Subcutaneous abdominal adipose tissue (tissue), 5 donors: ENCODE measurements around the gene RPS27L.
A peak's percentile ranks its signal among the peaks of the same experiment; 100 is the strongest.

Source experiments
- H3K27ac ChIP-seq: one replicate; pipeline ENCODE4 v1.7.0; 2013; ENCODE audit warnings: low read depth, mild to moderate bottlenecking, inconsistent platforms, low read length, moderate library complexity
- H3K27me3 ChIP-seq, 5 donors: one replicate each; pipeline ENCODE4 v1.7.0; 2013; ENCODE audit warnings: low read length in 5 of 5, inconsistent platforms in 1 of 5; ENCODE audit not compliant: control insufficient read depth in 5 of 5, insufficient read depth in 4 of 5
- H3K36me3 ChIP-seq, 5 donors: one replicate each; pipeline ENCODE4 v1.7.0; 2013; ENCODE audit warnings: low read length in 5 of 5; ENCODE audit not compliant: control insufficient read depth in 5 of 5, insufficient read depth in 5 of 5
- H3K4me1 ChIP-seq, 5 donors: one replicate each; pipeline ENCODE4 v1.7.0; 2013; ENCODE audit warnings: low read length in 5 of 5, mild to moderate bottlenecking in 3 of 5, moderate library complexity in 1 of 5; ENCODE audit not compliant: control insufficient read depth in 5 of 5, insufficient read depth in 5 of 5
- H3K4me3 ChIP-seq, 5 donors: one replicate each; pipeline ENCODE4 v1.7.0; 2013; ENCODE audit warnings: low read length in 5 of 5, low read depth in 1 of 5
- H3K9ac ChIP-seq, 5 donors: one replicate each; pipeline ENCODE4 v1.7.0; 2013; ENCODE audit warnings: low read length in 5 of 5, mild to moderate bottlenecking in 4 of 5, moderate library complexity in 3 of 5
- H3K9me3 ChIP-seq, 5 donors: one replicate each; pipeline ENCODE4 v1.7.0; 2013; ENCODE audit warnings: low read length in 5 of 5; ENCODE audit not compliant: control insufficient read depth in 5 of 5
- donor health status: healthy.
- donor health status: healthy.
- donor health status: healthy.
- donor health status: healthy.
- donor health status: healthy.

RPS27L gene

DNA sequence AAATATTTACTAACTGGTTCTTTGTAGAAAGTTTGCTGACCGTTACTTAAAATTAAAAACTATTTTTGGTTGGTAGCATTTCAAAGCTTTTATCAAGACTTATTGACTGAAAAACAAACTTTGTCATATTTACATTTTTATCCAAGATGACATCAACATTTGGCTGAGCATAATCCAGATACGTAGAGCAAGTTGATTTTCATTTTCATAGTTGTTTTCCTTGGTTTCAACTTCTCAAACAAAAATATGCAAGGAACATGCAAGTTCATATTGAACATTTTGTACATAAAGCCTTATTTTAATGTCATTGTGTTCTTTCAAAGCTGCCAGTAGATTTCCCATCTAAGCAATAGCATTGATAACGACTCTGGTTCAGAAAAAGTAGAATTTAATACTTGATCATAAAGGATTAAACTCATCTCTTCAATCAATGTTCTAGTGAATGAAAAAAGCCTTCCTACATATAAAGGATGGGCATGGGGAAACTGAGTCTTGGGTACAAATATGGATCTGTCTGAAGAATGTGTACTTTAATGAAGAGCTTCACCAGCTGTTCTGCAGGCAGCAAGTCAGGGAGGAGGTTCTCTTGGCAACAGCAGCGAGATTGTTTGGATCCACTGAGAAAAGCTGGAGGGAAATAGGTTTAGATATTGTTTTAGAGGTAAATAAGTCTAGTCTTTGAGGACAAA, 37.7 kb upstream of the RPS27L start:
- H3K4me1 ChIP-seq: peaks cover 0 to 71% (median 56%) of the 10 kb centered on the region in 5 donors

DNA sequence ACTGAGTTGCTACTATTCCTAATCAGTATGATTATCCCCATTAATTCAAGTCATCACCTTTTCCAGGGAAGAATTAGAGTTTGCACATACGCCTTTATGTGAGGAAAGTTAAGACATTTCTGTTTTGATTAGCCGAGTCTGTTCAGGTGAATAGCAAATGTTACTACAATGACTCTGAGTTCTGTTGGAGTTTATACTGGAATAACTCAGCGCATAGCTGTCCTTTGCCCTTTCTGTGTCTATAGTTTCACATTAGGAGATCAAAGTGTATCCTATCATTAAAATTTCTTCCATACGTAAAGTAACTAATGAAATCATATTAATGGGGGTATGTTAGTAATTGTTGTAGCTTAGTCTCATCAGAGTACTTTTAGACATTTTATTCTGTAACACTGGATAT, 37.0 kb upstream of the RPS27L start:
- H3K4me3 ChIP-seq: peak overlapping the region in 2 of 5 donors; percentile 4 to 24
- peaks cover 0 to 74% (median 59%) of the 10 kb centered on the region in 5 donors for H3K4me1 ChIP-seq
- H3K27ac ChIP-seq: no peak overlapping the region
- no peaks in the 10 kb centered on the region for H3K36me3 ChIP-seq
- no peaks in the 10 kb centered on the region for H3K27me3 ChIP-seq
- H3K9ac ChIP-seq: no peak overlapping the region
- no peaks in the 10 kb centered on the region for H3K9me3 ChIP-seq

More for the DNA sequence above, 37.7 kb upstream of the RPS27L start:
- Histone ChIP-seq H3K36me3 (no peaks in the 10 kb centered on the region), H3K9ac (no peak overlapping the region), H3K27me3 (no peaks in the 10 kb centered on the region), H3K27ac (no peak overlapping the region), H3K9me3 (no peaks in the 10 kb centered on the region), H3K4me3 (peak overlapping the region in 1 of 5 donors; percentile 9)

DNA sequence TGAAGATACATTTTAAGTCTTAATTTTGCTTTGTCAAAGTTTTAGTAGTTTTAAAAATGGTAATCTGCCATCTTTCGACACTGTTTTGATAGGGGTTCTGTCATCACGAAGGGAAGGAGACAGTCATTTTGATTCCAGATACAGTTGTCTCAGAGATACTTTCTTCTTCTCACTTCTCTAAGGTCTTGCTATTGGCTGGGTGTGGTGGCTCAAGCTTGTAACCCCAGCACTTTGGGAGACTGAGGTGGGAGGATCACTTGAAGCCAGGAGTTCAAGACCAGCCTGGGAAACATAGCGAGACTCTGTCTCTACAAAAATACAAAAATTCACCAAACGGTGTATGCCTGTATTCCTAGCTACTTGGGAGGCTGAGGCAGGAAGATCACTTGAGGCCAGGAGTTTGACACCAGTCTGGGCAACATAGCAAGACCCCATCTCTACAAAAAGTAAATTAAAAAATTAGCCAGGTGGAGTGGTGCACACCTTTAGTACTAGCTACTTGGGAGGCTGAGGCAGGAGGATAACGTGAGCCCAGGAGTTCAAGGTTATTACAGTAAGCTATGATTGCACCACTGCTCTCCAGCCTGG, 35.4 kb upstream of the RPS27L start:
- Histone ChIP-seq H3K4me3 (no peak overlapping the region), H3K27ac (no peak overlapping the region), H3K9ac (no peak overlapping the region), H3K4me1 (peaks cover 0 to 67% (median 53%) of the 10 kb centered on the region in 5 donors), H3K27me3 (no peaks in the 10 kb centered on the region), H3K36me3 (no peaks in the 10 kb centered on the region), H3K9me3 (no peaks in the 10 kb centered on the region)

DNA sequence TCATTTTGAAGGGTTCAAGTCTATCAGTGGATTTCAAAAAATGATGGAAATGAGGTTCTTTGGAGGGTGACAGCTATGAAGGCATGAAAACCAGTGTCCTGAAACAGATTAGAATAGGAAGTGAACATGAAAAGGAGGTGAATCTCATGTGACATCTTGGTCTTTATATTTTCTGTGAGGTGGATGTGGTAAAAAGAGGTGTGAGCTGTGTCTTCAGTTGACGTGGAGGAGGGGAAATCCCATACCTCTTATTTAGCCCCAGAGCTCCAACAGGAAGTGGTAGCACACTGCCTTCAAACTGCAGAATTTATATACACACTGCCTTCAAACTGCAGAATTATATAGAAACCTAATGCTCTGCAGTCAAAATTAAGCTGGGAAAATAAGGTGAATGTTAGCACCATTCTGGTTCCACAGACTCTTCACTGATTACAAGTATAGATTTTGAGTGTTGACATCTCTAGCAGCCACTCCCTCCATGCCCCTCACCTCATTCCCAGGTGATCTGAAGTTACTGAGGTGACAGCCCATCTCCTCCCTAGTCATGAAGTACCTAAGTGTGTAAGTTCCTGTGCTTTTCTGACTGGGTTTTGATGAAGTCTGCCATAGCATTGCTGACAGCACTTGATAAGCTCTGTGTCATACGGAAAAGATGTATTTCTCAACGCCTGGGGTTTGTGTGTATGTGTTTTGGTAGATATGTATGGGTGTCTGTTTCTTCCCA, 34.8 kb upstream of the RPS27L start:
- no peaks in the 10 kb centered on the region for H3K9me3 ChIP-seq
- no peak overlapping the region for H3K9ac ChIP-seq
- no peak overlapping the region for H3K4me3 ChIP-seq
- H3K27ac ChIP-seq: no peak overlapping the region
- no peaks in the 10 kb centered on the region for H3K27me3 ChIP-seq
- H3K36me3 ChIP-seq: no peaks in the 10 kb centered on the region
- peaks cover 0 to 64% (median 53%) of the 10 kb centered on the region in 5 donors for H3K4me1 ChIP-seq

DNA sequence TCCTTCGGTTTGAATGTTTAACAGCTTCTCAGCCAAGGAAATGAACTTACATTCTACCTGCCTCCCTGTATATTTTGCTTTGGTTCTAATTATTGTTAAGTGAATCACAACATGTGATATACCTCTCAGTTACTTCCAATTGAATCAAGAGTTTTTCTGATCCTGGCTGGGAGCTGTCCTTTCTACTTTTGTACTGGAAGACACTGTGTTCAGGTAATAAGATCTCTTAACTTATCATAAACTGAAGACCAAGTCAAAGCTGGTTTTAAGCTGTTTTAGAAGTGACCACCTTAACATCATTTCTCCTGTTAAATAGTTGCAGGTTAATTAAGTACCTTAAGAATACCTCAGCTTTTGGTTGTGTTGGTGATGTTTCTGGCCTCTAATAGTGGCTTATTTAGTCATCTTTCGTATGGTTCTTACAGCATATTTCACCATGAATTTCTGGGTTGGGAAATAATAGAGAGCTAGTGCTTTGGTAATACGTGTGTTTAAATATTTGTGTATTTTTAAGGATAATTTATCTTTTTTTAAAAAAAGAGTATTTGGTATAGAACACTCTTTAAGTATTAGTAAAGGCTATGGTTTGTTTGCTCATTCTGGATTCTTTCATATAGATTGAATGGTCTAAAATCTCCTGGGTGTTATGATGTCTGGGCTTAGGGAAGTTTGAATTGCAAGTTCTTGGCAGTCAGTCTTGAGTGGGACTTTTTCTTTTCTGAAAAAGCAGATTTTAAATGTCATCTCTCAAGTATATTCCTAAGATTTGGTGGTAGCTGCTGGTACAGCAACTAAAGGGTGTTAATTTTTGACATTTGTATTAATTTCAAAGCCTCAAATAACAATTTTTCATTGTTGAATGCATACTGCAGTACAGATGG, 33.7 kb upstream of the RPS27L start:
- peak overlapping the region; percentile 77 to 91 (median 84) for H3K4me3 ChIP-seq

DNA sequence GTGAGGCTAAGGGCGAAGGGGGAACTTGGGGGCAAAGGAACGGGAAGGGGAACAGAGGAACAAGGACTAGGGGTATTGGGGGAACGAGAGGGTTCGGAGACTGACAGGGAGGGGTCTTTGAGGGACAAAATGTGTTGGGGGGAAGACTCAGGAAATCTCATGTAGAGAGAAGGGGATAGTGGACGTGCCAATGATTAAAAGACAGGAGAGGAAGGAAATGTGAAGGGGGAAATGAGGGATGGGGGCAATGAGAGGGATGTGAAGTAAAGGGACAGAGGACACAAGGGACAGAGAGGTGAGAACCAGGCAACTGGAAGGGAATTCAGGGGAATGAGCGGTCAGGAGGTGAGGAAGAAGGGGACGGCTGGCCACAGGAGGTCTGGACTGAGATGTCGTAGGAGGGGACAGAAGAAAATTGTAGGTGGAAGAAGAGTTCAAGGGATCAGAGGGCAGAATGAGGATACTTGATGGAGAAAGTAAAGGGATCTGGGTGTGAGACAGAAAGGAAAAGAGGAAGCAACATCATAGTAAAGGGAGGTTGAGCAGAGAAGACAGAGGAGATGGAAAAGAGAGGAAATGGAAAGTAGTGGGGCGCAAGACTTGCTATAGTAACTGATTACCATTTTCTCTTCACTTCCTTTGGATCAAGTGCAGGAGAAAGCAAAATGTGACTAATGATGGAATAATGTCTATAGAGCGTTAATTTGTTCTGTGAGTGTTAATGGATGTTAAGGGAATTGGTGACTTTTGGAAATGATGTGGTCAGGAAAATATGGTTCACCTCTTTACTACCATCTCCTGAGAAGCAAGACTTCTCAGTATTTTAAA, 32.9 kb upstream of the RPS27L start:
- Histone ChIP-seq H3K9me3 (no peaks in the 10 kb centered on the region), H3K4me1 (peaks cover 0 to 51% (median 40%) of the 10 kb centered on the region in 5 donors), H3K9ac (peak overlapping the region; percentile 68 to 82 (median 81)), H3K27me3 (no peaks in the 10 kb centered on the region), H3K27ac (peak overlapping the region; percentile 31), H3K4me3 (peak overlapping the region; percentile 77 to 91 (median 84)), H3K36me3 (no peaks in the 10 kb centered on the region)

More for the DNA sequence above, 33.7 kb upstream of the RPS27L start:
- Histone ChIP-seq H3K27ac (peak overlapping the region; percentile 31), H3K9ac (peak overlapping the region in 3 of 5 donors; percentile 6 to 82 (median 68)), H3K36me3 (no peaks in the 10 kb centered on the region), H3K4me1 (peaks cover 0 to 60% (median 49%) of the 10 kb centered on the region in 5 donors), H3K27me3 (no peaks in the 10 kb centered on the region), H3K9me3 (no peaks in the 10 kb centered on the region)

DNA sequence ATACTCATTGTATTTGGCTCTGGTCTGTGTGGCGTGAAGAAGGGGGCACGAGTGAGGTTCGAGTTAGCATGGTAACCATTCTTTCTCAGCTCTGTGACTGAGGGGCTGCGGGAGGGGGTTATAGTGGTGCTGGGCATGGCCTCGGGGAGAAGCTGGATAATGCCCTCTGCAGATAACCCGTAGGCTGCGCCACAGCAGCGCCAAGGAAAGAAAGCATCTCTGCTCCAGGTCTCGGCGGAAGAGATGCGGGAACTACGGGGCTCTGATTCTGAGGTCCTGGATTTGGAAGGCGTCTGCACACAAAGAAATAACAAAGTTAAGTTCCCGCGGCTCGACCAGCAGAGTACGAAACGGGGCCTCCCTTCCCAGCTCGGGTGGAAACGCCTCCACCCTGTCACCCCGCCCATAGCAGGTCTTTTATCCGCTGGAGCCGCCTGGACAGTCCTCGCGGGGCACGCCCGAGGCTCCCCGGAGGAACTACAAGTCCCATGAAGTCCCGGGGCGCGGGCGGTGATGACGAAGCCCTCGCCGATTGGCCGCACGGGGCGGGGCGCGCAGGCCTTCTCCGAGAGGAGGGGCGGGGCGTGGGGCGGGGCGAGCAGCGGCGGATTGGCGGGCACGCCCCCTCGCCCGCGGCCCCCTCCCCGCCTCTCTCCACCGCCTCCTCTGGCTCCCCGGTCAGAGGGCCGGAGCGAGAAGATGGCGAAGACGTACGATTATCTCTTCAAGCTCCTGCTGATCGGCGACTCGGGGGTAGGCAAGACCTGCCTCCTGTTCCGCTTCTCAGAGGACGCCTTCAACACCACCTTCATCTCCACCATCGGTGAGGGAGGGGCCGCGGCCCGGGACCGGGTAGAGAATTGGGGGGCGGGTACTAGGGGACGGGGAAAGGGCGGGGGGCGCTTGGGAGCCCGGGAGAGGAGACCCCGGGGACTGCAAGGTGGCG, 31.9 kb upstream of the RPS27L start, which contains the start of gene RAB8B:
Gene RAB8B (plus strand): TSS at position 681 of the 946 bp plus-strand sequence. CDS start 19 bp downstream, at position 700.
- Histone ChIP-seq H3K9ac (peak within 1 kb of the TSS; percentile 70 to 82 (median 81)), H3K4me3 (peak within 1 kb of the TSS; percentile 77 to 93 (median 84)), H3K27me3 (no peaks in the 10 kb centered on the region), H3K27ac (peak within 1 kb of the TSS; percentile 31), H3K9me3 (no peaks in the 10 kb centered on the region), H3K36me3 (no peaks in the 10 kb centered on the region), H3K4me1 (peaks cover 0 to 41% (median 30%) of the 10 kb centered on the region in 5 donors)

DNA sequence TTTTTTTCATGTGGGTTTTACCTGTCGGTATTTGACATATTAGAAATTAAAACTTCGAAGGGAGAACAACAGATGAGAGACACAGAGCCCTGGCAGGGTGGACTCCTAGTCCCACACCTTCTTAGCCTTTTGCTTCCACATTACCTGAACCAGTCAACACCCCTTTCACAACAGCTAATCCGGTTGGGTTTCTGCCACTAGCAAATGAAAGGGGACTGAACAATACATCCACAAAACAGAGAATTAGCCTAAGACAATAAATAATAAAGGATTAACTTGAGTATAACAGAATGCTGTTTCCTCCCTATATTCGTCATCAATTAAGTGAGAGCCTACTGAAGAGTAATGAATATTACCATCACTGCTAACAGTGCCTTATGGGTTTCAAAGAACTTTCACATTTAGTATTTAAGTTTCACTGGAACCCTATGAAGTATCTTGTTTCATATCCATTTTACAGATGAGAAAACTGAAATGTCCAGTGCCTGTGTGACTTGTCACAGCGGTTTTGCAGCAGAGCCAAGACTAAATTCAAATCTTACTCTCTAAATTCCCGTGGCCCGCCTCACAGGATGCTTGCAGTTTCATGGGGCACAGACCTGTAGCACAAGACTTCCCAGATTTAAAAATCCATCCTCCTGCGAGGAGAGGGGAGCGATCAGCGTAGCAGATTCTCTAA, 31.1 kb upstream of the RPS27L start:
- Histone ChIP-seq H3K4me1 (peaks cover 0 to 34% (median 25%) of the 10 kb centered on the region in 5 donors), H3K27me3 (no peaks in the 10 kb centered on the region), H3K4me3 (peak overlapping the region; percentile 74 to 93 (median 84)), H3K9me3 (no peaks in the 10 kb centered on the region), H3K9ac (peak overlapping the region in 4 of 5 donors; percentile 61 to 75 (median 70)), H3K27ac (peak overlapping the region; percentile 22), H3K36me3 (no peaks in the 10 kb centered on the region)
